GM19324 (cell line): ENCODE data around the gene TRAPPC1.
"Not testable (repeated sequence)": the region's sequence is repeated elsewhere in the genome, so short reads cannot be mapped to it uniquely, and the experiment has no call there.

Source experiments
- ATAC-seq: cut with Tn5 transposase; IDR thresholded peaks from one replicate; pipeline ENCODE4 v1.9.1; 2021; ENCODE audit warnings: mild to moderate bottlenecking, moderate library complexity; ENCODE audit not compliant: unreplicated experiment, low FRiP score

TRAPPC1 gene, protein sequence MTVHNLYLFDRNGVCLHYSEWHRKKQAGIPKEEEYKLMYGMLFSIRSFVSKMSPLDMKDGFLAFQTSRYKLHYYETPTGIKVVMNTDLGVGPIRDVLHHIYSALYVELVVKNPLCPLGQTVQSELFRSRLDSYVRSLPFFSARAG

GRCh38 chr17:7931709-7932482 lies at the start of gene TRAPPC1, which contains the start of gene CNTROB:
Gene TRAPPC1 (minus strand): TSS chr17:7931946. CDS start chr17:7931829, 117 bp downstream.
Gene CNTROB (plus strand): TSS chr17:7932206. CDS start chr17:7933080, 874 bp downstream.
- ATAC-seq, result peak; percentile 97

- ATAC-seq, result no peak
Measured at GRCh38 chr17:7977805-7978204, 46.1 kb upstream of the TRAPPC1 start.

DNA sequence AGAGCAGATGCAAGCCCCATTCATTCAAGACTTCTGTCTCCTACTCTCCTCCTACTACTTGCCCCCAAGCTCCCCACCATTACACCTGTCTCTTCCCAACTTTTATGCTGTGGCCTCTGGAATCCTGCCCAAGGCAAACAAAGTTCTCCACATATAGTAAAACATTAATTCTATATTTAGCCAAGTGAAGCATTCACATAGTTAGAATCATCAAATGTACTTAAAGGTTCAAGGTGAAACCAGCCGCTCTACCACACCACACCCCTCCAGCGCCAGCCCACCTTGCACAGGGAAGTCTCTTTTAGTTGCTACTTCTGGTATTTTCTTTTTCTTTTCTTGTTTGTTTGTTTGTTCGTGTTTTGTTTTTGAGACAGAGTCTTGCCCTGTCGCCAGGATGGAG lies 45.3 kb upstream of the TRAPPC1 start:
- ATAC-seq, result no peak

GRCh38 chr17:7974638-7975131 lies 42.9 kb upstream of the TRAPPC1 start:
- no peak for ATAC-seq

DNA sequence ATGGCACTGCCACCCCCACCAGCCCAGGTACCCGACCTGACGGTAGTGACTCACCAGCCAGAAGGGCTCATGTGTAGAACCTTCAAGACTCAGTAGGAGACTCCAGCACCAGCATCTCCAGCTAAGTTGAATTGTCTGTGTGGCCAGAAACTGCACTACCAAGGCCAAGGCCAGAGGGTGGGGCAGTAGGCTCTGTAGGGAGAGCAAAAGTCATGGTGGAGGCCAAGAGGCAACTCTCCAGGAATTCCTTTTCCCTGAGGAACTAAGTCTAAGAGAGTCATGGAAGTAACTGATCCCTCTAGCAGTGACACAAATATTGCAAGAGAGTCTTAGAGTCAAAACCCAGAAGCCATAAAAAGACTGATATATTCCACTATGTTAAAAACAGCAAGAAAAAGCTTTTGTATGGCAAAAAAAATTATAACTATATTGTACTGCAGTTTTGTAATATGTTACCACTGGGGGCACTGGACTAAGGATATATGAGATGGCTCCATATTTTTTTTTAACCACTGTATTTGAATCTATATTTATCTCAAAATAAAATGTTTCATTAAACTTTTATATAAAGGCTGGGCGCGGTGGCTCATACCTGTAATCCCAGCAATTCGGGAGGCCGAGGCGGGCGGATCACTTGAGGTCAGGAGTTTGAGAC lies 40.5 kb upstream of the TRAPPC1 start:
- ATAC-seq, result no peak

- ATAC-seq, result no peak
Measured at GRCh38 chr17:7971651-7972050, 39.9 kb upstream of the TRAPPC1 start.

- ATAC-seq, result no peak
Measured at GRCh38 chr17:7969433-7969832, 37.7 kb upstream of the TRAPPC1 start.

DNA sequence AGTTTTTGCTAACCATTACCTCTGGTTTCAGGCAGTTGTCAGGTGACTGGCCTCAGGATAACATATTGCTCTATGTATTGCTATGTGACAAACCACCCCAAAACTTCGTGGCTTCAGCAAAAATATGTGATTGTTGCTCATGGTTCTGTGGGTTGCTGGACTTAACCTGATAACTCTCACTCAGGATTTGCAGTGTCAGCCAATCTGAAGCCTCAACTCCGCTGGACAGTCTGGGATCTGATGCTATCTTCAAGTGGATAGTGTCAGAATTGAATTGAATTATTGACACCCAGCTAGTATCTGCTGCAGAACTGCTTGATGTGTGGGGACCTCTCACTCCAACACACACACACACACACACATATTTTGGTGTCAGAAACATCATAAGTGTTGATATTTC lies 36.0 kb upstream of the TRAPPC1 start:
- ATAC-seq, result no peak

DNA sequence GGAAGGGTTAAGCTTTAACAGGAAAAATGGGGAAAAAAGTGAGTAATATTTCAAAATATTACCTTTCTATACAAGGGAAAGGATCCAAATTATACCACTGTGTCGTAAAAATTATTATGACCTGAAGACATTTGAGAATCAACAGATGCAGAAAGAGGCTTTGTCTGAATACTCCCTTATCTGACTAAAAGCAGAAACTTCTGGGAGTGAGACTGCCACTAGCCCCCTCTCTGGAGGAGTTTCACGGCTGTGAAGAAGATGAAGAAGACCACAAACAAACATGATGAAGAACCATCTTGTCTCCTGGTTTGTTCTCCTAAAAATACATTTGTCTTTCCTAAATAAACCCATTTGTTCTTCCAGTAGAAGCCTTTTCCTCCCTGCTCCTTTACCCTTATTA lies 29.7 kb upstream of the TRAPPC1 start:
- no peak for ATAC-seq

GRCh38 chr17:7959503-7960253 lies 27.9 kb upstream of the TRAPPC1 start:
- ATAC-seq, result no peak

- no peak for ATAC-seq
Measured at GRCh38 chr17:7956228-7956965, 24.7 kb upstream of the TRAPPC1 start.

- no peak for ATAC-seq
Measured at GRCh38 chr17:7955414-7956227, 23.9 kb upstream of the TRAPPC1 start.

- ATAC-seq, result not testable (repeated sequence)
Measured at GRCh38 chr17:7953266-7953665, 21.5 kb upstream of the TRAPPC1 start.

- ATAC-seq, result no peak
Measured at GRCh38 chr17:7951143-7951792, 19.5 kb upstream of the TRAPPC1 start.

DNA sequence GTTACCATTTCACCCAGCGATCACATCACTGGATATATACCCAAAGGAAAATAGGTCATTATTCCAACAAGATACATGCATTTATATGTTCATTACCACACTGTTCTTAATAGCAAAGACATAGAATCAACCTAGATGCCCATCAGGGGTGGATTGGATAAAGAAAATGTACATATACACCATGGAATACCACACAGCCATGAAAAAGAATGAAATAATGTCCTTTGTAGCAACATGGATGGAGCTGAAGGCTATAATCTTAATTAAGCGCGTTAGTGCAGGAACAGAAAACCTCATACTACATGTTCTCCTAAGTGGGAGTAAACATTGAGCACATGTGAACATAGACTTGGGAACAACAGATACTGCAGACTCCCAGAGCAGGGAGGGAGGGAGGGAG lies 18.8 kb upstream of the TRAPPC1 start:
- ATAC-seq, result no peak

- no peak for ATAC-seq
Measured at GRCh38 chr17:7947651-7948050, 15.9 kb upstream of the TRAPPC1 start.

GRCh38 chr17:7946441-7946840 lies 14.7 kb upstream of the TRAPPC1 start:
- ATAC-seq, result no peak

DNA sequence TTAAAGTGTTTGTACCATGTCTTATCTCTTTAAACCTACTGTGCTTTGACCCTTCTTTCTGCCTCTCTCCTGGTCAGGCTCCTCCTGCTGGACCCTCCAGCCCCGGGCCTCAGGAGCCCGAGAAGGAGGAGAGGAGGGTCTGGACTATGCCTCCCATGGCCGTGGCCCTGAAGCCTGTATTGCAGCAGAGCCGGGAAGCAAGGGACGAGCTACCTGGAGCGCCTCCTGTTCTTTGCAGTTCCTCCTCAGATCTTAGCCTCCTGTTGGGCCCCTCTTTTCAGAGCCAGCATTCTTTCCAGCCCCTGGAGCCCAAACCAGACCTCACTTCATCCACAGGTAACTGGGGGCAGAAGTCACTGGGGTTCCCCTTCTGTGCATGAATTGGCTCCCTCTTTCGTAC lies 13.9 kb upstream of the TRAPPC1 start:
- ATAC-seq, result no peak

- ATAC-seq, result no peak
Measured at GRCh38 chr17:7944326-7944725, 12.6 kb upstream of the TRAPPC1 start.
